ENCODE results near the gene LMF1.
A peak's percentile ranks its signal among the peaks of the same experiment; 100 is the strongest.
"Not testable (repeated sequence)": the region's sequence is repeated elsewhere in the genome, so short reads cannot be mapped to it uniquely, and the experiment has no call there.

Gene LMF1

GRCh38 chr16:866252-866896 is 104.4 kb downstream of the LMF1 start:
- no peak for DNase-seq

DNA sequence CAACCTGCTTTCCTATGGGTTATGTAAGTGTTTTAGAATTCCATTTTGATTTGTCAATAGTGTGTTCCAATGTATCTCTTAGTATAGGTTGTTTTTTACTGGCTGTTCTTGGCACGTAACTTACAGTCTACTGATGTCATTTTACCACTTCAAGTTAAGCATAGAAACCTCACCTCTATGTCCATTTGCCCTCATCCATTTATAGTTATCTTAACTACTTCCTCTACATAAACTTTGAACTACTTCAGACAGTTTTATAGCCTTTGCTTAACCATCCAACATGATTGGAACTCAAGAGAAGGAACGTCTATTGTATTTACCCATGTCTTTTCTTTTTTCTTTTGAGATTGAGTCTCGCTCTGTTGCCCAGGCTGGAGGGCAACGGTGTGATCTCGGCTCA is 105.8 kb downstream of the LMF1 start:
- no peak for DNase-seq

- no peak for DNase-seq
Observed at GRCh38 chr16:861446-861845, 109.3 kb downstream of the LMF1 start.

GRCh38 chr16:860891-861290 is 109.9 kb downstream of the LMF1 start:
- DNase-seq = no peak

GRCh38 chr16:858971-859370 is 111.8 kb downstream of the LMF1 start:
- not testable (repeated sequence) for DNase-seq

DNA sequence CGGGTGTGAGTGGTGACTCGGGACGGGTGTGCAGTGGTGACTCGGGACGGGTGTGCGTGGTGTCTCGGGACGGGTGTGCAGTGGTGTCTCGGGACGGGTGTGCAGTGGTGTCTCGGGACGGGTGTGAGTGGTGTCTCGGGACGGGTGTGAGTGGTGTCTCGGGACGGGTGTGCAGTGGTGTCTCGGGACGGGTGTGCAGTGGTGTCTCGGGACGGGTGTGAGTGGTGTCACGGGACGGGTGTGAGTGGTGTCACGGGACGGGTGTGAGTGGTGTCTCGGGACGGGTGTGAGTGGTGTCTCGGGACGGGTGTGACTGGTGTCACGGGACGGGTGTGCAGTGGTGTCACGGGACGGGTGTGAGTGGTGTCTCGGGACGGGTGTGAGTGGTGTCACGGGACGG is 112.3 kb downstream of the LMF1 start:
- DNase-seq = not testable (repeated sequence)

DNA sequence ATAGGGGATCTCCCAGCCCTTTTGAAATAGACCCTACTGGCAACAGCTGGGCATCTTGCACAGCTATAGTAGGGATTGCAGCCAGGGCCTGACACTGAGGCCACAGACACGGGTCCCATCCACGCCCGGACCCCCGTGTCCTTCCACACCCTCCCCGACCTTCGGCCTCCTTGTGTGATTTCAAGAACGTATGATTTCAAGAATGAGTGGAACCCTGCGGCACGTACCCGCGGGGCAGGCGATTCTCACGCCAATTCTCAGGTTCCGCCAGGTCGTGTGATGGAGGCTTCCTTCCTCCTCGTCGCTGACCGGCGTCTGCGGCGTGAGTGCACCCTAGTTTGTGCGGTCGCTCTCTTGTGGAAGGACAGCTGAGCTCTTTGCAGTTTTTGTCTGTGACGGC is 114.0 kb downstream of the LMF1 start:
- no peak for DNase-seq

GRCh38 chr16:856101-856500 is 114.7 kb downstream of the LMF1 start:
- DNase-seq = no peak

DNA sequence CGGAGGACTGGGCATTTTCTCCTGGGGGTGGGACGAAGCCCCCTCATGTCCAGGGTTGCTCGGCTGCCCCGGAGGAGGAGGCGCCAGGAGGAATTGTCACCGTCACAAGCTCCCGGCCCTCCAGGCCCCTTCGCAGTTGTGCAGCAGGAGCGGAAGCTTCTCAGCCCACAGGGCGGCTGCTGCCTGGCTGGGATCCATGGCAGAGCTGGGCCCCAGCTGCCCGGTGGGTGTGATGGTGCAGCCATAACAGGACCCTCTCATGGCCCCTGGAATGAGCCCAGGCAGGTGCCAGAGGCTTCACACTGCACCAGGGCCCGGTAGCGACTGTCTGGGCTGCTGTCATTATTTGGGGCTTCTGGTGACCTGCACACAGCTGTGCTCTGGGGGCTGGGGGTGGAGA is 115.3 kb downstream of the LMF1 start:
- DNase-seq = no peak

DNA sequence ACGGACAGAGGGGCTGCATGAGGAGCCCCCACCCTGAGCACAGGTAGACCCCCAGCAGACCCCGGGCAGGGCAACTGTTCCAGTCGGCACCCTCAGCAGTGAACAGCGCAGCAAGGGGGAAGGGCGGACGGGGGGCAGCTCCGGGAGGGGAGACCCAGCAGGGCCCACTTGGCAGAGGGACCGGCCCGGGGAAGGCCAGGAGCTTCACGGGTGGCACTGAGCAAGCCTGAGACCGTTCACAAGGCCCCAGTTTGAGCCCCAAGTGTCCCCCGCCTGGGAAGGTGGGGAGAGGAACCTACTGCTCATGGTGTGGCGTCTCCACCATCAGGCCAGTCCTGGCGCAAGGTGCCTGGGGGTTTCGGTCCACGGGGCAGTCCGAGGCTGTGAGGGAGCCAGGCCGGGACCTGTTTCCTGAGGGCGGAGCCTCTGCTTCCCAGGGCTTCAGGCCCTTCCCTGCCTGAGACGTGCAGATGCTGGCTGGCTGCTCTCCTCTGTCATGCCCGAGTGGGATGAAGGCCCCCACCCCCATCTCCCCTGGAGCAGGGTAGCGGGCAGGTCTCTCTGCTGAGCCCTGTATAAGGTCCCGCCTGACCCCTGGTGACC is 115.9 kb downstream of the LMF1 start:
- no peak for DNase-seq

- DNase-seq = no peak
Observed at GRCh38 chr16:853981-854807, 116.6 kb downstream of the LMF1 start.

- no peak for DNase-seq
Observed at GRCh38 chr16:853306-853705, 117.5 kb downstream of the LMF1 start.

DNA sequence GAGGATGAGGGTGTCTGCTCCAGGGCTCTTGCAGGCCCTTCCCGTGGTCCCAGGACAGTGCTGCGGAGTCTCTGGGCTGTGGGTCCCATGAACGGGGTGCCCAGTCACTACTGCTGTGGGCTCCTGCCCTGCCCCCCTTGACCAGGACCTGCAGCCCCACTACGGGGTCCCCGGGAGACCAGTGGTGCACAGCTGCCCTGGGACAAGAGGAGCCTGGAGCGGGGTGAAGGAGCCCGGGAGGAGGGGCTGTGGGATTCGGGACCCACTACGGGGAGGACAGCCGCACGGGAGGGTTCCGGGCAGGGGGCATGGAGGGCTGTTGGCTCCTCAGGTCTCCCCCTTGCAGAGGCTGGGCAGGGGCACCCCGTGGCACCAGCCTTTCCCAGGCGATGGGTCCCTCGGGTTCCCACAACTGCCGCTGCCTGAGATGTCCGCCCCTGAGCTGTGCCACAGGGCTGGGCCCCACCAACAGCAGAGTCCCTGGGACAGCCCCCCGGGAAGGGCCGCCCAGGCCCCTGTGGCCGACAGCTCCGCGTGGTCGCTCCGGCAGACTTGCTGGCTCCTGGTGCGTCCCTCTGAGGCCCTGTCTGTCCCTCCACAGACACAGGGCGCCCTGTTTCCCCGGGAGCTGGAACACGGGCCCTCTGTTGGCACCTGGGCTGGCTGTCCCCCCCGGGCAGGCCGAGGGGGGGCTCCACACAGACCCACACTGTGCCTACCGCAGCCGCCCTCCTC is 118.2 kb downstream of the LMF1 start:
- no peak for DNase-seq

DNA sequence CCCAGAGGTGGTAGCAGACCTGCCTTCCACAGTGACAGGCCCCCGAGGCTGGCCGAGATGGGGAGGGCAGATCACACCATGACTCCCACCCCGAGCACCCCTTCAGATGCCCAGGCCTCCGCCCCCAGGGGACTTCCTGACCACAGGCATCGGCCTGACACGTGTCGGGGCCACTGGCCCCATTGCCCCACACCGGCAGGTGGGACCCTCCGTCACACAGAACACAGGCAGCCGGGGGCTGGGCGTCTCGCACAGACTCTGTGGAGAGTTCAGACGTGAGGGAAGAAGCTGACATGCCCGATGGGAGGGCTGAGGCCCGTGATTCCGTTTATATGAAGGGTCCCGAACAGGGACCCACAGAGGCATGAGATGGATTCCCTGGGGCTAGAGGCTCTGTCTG is 118.9 kb downstream of the LMF1 start:
- no peak for DNase-seq

- no peak for DNase-seq
Observed at GRCh38 chr16:851209-851810, 119.5 kb downstream of the LMF1 start.

GRCh38 chr16:850668-851067 is 120.1 kb downstream of the LMF1 start:
- DNase-seq = no peak

- DNase-seq = no peak
Observed at GRCh38 chr16:848510-849253, 122.1 kb downstream of the LMF1 start.

- no peak for DNase-seq
Observed at GRCh38 chr16:847681-848445, 122.9 kb downstream of the LMF1 start.

DNA sequence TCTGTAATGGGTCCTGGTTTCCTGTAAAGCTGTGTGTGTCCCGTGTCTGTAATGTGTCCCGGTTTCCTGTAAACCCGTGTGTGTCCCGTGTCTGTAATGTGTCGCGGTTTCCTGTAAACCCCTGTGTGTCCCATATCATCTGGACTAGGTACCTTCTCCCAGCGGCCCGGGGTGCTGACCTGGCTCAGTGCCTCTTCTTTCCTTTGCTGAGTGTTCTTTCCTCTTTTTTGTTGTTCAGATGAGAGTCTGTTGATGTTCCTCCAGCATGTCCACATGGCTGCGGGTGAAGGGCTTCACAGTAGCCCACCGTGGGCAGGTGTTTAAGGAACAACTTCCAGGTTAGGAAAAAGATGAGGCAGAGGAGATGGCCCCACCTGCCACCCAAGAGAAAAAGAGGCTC is 123.6 kb downstream of the LMF1 start:
- DNase-seq = no peak

DNA sequence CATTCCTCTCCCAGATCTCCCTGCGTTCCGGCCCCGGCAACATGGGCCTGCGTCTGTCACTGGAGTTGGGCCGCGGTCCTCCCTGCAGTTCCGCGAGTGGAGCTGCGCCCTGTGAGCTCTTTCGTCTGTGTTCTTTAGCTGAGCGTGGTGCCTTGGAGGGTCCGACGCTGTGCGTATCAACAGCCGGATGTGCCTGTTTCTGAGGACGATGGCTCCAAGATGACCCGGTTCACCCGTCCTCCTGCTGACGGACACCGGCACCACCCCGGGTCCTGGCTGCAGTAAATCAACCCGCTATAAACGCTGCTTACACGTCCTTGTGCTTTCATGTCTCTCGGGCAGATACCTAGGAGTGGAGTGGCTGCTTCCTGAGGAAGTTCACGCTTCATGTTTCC is 125.4 kb downstream of the LMF1 start:
- DNase-seq = peak in 1 of 4 experiments; percentile 5

DNA sequence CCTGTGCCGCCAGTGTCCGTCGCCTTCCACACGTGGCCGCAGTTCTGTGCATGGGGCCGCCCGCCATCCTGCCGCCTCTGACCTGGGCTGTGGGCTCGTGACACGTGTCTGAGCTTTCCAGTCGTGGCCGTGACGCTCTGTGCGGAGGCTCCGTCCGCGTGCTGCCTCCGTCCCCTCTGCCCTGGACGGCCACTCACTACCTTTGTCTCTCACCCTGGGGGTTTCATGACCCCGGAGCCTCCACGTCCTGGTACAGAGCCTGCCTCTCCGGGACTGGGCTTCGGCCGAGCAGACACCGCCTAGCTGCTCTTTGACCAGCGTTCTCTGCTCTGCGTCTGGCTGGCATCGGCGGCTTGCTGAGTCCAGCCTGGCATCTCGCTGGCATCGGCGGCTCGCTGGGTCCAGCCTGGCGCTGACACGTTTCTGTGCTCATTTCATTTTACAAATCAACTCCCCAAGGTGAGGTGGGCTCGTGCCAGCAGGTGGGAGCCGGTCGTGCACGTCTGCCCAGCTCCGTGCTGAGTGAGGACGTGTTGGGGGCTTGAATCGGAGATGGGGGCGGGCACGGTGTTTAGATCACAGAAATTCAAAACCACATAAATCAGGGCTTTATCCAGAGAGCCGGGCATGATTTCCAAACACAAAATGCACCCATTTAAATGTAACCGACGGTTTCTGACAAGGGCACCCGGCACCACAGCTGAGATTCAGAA is 126.0 kb downstream of the LMF1 start:
- no peak for DNase-seq

Data from suppressor macrophage (primary cell).